GM06990 (cell line): Measurements from ENCODE around the gene PAWR.
"Not testable (repeated sequence)": the region's sequence is repeated elsewhere in the genome, so short reads cannot be mapped to it uniquely, and the experiment has no call there.

ENCODE experiments used
- DNase-seq: peaks from one replicate; pipeline ENCODE4 v3.0.0-alpha.2; 2011; ENCODE audit not compliant: insufficient read length; ENCODE audit errors: extremely low read depth
- H3K27me3 ChIP-seq: replicated peaks from 2 replicates; pipeline ENCODE4 v1.6.0; 2011; ENCODE audit warnings: low read length; ENCODE audit not compliant: control insufficient read depth, insufficient read depth
- H3K36me3 ChIP-seq: 2 replicates; pipeline ENCODE4 v1.5.1; 2011; ENCODE audit warnings: low read length; ENCODE audit not compliant: control insufficient read depth, insufficient read depth
- H3K4me3 ChIP-seq: replicated peaks from 2 replicates; pipeline ENCODE4 v1.5.1; 2011; ENCODE audit warnings: low read depth, mild to moderate bottlenecking, control low read depth, low read length
- TF ChIP-seq, protein P1 (sequence below): IDR thresholded peaks from 2 replicates; pipeline ENCODE4 v1.5.1; 2011; ENCODE audit warnings: low read length, control low read depth, mild to moderate bottlenecking, inconsistent platforms; ENCODE audit not compliant: insufficient read depth, poor library complexity, severe bottlenecking

PAWR gene

DNA sequence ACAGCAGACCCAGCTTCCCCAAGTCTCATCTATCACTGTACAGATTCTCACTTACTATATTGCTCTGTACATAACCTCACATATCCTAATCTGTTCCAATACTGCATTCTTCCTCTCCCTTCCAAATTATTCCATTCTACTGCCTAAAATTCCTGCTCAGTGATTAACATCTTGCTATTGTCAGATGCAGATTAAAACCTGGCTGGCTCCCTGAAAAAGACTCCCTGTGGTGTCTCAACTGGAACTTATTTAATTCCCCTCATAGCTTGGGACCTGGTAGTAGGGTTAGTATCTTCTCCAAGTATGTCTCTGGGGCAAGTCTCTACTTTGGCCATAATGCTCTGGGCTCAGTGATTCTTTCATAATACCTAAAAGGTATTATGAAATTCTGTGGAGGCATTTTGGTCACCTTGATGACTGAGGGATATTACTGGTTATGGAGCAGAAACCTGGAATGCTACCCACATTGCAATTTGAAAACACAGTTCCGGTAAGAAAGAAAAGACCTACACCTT, 55.8 kb downstream of the PAWR start:
- Histone ChIP-seq H3K36me3 (no peaks in the 10 kb centered on the region), H3K4me3 (no peak overlapping the region), H3K27me3 (no peaks in the 10 kb centered on the region)
- DNase-seq: no peak
- TF ChIP-seq, protein P1, sequence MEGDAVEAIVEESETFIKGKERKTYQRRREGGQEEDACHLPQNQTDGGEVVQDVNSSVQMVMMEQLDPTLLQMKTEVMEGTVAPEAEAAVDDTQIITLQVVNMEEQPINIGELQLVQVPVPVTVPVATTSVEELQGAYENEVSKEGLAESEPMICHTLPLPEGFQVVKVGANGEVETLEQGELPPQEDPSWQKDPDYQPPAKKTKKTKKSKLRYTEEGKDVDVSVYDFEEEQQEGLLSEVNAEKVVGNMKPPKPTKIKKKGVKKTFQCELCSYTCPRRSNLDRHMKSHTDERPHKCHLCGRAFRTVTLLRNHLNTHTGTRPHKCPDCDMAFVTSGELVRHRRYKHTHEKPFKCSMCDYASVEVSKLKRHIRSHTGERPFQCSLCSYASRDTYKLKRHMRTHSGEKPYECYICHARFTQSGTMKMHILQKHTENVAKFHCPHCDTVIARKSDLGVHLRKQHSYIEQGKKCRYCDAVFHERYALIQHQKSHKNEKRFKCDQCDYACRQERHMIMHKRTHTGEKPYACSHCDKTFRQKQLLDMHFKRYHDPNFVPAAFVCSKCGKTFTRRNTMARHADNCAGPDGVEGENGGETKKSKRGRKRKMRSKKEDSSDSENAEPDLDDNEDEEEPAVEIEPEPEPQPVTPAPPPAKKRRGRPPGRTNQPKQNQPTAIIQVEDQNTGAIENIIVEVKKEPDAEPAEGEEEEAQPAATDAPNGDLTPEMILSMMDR: no peak

DNA sequence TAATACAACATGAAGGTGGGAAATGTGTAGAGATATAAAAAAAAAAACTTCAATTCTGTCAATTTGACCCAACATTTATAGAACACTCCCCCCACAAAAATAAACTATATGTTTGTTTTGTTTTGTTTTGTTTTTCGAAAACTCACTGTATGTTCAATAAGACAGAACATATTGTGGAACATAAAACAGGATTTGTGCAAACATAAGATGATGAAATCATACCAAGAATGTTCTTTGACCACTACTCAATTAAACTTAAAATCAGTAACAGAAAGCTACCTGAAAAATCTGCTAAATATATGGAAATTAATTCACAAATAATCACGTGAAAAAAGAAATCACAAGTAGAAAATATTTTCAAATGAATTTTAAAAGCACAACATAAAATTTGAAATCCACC, 61.2 kb downstream of the PAWR start:
- H3K36me3 ChIP-seq: no peaks in the 10 kb centered on the region
- TF ChIP-seq, protein P1: no peak
- H3K4me3 ChIP-seq: no peak overlapping the region
- no peaks in the 10 kb centered on the region for H3K27me3 ChIP-seq
- no peak for DNase-seq

DNA sequence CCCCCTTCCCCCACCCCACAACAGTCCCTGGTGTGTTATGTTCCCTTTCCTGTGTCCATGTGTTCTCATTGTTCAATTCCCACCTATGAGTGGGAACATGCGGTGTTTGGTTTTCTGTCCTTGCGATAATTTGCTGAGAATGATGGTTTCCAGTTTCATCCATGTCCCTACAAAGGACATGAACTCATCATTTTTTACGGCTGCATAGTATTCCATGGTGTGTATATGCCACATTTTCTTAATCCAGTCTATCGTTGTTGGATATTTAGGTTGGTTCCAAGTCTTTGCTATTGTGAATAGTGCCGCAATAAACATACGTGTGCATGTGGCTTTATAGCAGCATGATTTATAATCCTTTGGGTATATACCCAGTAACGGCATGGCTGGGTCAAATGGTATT, 64.0 kb downstream of the PAWR start:
- H3K27me3 ChIP-seq, H3K36me3 ChIP-seq, H3K4me3 ChIP-seq, DNase-seq: not testable (repeated sequence)

GRCh38 chr12:79624378-79624777, 66.4 kb downstream of the PAWR start:
- Histone ChIP-seq H3K36me3 (no peaks in the 10 kb centered on the region; the same call in 1 of the 2 replicates), H3K27me3 (no peaks in the 10 kb centered on the region), H3K4me3 (no peak overlapping the region)
- TF ChIP-seq, protein P1: no peak
- DNase-seq: no peak

DNA sequence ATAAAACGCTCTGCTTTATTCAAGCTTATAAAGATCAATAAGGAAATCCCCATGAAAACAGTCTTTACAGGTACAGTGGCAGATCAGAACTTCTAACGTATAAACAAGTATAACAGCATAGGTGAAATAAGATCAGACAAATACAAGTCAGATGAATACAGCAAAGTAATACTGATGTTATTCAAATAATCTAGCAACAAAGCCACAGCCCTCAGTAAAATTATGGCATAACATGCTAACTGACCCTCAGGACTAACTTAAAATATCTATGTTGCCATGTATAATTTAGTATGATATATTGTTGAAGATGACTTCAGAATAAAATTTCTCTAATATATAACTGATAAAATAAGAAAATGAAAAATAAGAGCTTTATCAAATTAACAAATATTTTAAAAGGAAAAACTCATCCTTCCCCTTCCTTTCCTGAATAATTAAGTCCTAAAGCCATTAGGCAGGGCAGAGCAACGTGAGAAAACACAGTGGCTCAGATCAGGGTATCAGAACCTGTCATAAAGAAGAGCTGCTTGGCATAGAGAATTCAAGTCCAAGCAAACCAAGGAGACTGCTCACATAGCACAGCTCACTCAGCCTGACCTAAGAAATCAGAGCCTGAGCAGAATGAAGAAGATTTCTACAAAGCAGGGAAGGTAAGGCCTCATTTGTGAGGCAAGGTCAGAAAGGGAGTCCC, 70.7 kb downstream of the PAWR start:
- TF ChIP-seq, protein P1: no peak
- H3K36me3 ChIP-seq: no peaks in the 10 kb centered on the region; the same call in 1 of the 2 replicates
- no peak overlapping the region for H3K4me3 ChIP-seq

DNA sequence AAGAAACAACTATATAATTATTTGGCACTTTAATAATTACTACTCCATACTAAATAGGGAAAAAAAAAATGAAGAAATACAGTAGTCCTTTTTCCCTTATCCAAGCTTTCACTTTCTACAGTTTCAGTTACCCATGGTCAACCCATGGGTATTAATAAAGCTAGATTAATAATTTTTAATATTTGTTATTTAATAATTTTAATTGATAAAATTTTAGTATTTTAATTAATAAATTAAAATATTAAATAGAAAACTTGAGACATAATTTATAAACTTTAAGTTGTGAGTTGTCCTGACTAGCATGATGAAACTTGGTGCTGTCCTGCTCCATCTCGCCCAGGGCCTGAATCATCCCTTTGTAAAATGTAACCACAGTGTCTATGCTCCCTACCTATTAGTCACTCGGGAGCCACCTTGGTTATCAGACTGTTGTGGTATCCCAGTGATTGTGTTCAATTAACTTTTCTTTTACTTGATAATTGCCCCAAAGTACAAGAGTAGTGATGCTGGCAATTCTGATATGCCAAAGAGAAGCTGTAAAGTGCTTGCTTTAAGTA, 71.8 kb downstream of the PAWR start:
- Histone ChIP-seq H3K27me3 (no peaks in the 10 kb centered on the region), H3K4me3 (no peak overlapping the region), H3K36me3 (no peaks in the 10 kb centered on the region; the same call in 1 of the 2 replicates)
- DNase-seq: no peak
- TF ChIP-seq, protein P1: no peak

More for the DNA sequence above, 70.7 kb downstream of the PAWR start:
- no peak for DNase-seq
- no peaks in the 10 kb centered on the region for H3K27me3 ChIP-seq
